ENCODE measurements around the gene USP4.
A peak's percentile ranks its signal among the peaks of the same experiment; 100 is the strongest.
"Not testable (repeated sequence)": the region's sequence is repeated elsewhere in the genome, so short reads cannot be mapped to it uniquely, and the experiment has no call there.

The USP4 gene

DNA sequence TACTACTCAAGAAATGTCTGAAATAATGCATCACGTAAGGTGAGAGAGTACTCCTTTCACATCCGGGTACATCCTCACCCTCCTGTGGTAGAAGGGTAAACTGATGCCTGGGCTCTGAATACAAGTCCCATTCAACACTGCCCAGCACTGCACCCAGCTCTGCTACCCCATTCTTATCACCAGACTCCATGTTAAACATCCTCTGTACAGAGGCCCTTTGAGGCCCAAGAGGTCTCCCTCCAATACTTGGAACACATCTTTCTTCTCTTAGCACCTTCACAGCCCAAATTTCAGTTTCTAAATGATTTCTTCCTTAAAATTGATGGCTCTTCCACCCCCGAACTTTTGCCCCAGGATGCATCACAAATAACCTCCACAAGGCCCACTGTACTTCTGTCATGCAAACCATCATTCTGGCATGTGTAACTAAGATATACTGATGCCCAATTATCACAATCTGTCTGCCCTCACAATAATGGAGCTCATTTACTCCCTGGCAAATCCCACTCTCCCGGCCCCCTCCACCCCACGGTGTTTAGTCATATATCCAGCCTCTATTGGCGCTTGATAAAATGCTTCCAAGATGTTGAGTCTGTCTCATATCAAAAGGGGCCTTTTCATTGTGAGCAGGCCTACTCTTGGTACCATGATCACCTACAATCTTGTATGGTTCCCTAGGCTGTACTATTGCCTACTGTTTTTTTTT lies 30.9 kb upstream of the USP4 start:
- Histone ChIP-seq H3K9ac (ENCODE audit: low read length) (no peak overlapping the region), H3K4me1 (ENCODE audit: control insufficient read depth, insufficient read depth, low read length) (no peaks in the 10 kb centered on the region), H3K9me3 (ENCODE audit: control insufficient read depth, low read length) (no peaks in the 10 kb centered on the region), H3K27me3 (replicated peaks; ENCODE audit: control insufficient read depth, insufficient read depth, low read length) (no peaks in the 10 kb centered on the region), H3K36me3 (ENCODE audit: control insufficient read depth, insufficient read depth, low read length, severe bottlenecking) (peaks cover 87% of the 10 kb centered on the region), H3K4me3 (ENCODE audit: low read length) (no peak overlapping the region)
- no peak for DNase-seq (ENCODE audit: low read depth)

DNA sequence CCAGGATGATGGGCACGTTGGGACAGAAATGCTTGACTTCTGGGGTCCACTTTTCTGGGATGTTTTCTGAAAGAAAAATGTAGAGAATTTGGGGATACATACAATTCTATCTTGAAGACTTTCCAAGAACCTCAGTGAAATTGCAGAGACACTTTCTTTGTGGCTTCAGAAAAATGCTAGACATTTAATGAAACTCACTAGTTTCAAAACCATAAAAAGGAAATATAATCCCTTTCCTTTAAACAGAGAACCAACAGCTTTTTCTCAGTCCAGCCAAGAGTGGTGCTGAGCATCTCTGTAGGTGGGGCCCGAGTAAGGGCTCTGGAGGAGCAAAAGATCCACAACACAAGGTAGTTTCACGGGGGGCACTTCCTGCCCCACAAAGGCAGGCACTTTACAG lies 22.7 kb upstream of the USP4 start:
- no peaks in the 10 kb centered on the region for H3K27me3 ChIP-seq (replicated peaks; ENCODE audit: control insufficient read depth, insufficient read depth, low read length)
- H3K36me3 ChIP-seq (ENCODE audit: control insufficient read depth, insufficient read depth, low read length, severe bottlenecking) = peaks cover 67% of the 10 kb centered on the region
- DNase-seq (ENCODE audit: low read depth) = peak; percentile 69
- no peaks in the 10 kb centered on the region for H3K9me3 ChIP-seq (ENCODE audit: control insufficient read depth, low read length)
- peaks cover 28% of the 10 kb centered on the region for H3K4me1 ChIP-seq (ENCODE audit: control insufficient read depth, insufficient read depth, low read length)
- H3K9ac ChIP-seq (ENCODE audit: low read length) = no peak overlapping the region
- no peak overlapping the region for H3K4me3 ChIP-seq (ENCODE audit: low read length)

DNA sequence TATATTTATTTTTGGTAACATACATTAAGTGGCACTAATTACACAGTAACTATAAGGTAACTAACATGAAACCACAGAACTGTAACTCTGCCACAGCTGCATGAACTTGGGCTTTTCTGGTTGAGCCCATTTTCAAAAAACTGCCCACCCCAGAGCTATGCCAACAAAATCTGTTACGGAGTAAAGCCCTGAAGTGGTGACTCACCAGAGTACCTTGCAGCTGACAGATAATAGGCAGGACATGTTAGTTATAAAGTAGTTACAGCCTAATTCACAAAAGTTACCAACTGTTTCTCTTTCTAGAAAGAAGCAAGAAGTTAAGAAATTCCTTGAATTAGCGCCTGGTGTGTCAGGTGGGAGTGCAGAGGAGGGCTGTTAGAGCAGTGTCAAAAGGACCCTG lies 19.8 kb upstream of the USP4 start:
- peaks cover 43% of the 10 kb centered on the region for H3K4me1 ChIP-seq (ENCODE audit: control insufficient read depth, insufficient read depth, low read length)
- peak overlapping the region; percentile 95 for H3K9ac ChIP-seq (ENCODE audit: low read length)
- H3K4me3 ChIP-seq (ENCODE audit: low read length) = no peak overlapping the region
- H3K9me3 ChIP-seq (ENCODE audit: control insufficient read depth, low read length) = no peaks in the 10 kb centered on the region
- peaks cover 54% of the 10 kb centered on the region for H3K36me3 ChIP-seq (ENCODE audit: control insufficient read depth, insufficient read depth, low read length, severe bottlenecking)
- H3K27me3 ChIP-seq (replicated peaks; ENCODE audit: control insufficient read depth, insufficient read depth, low read length) = no peaks in the 10 kb centered on the region
- DNase-seq (ENCODE audit: low read depth) = no peak

DNA sequence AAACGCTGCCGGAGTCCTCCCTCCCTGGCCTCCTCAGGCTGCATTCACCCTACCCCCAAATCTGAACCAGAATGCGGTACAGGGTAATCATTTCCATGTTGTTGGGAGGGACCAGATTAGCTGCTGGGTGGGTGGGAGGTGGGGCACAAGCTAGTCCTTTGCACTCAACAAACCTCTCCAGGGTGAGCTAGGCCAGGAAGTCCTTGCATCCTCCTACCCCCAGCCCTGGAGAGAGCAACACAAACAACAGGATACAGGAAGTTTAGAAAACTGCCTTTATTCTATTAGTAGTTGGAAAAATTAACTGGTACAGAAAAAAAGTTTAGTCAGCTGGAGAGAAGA lies 19.0 kb upstream of the USP4 start:
- peaks cover 43% of the 10 kb centered on the region for H3K4me1 ChIP-seq (ENCODE audit: control insufficient read depth, insufficient read depth, low read length)
- H3K4me3 ChIP-seq (ENCODE audit: low read length) = peak overlapping the region; percentile 94
- DNase-seq (ENCODE audit: low read depth) = no peak
- peaks cover 51% of the 10 kb centered on the region for H3K36me3 ChIP-seq (ENCODE audit: control insufficient read depth, insufficient read depth, low read length, severe bottlenecking)
- H3K27me3 ChIP-seq (replicated peaks; ENCODE audit: control insufficient read depth, insufficient read depth, low read length) = no peaks in the 10 kb centered on the region
- H3K9me3 ChIP-seq (ENCODE audit: control insufficient read depth, low read length) = no peaks in the 10 kb centered on the region
- H3K9ac ChIP-seq (ENCODE audit: low read length) = peak overlapping the region; percentile 95

DNA sequence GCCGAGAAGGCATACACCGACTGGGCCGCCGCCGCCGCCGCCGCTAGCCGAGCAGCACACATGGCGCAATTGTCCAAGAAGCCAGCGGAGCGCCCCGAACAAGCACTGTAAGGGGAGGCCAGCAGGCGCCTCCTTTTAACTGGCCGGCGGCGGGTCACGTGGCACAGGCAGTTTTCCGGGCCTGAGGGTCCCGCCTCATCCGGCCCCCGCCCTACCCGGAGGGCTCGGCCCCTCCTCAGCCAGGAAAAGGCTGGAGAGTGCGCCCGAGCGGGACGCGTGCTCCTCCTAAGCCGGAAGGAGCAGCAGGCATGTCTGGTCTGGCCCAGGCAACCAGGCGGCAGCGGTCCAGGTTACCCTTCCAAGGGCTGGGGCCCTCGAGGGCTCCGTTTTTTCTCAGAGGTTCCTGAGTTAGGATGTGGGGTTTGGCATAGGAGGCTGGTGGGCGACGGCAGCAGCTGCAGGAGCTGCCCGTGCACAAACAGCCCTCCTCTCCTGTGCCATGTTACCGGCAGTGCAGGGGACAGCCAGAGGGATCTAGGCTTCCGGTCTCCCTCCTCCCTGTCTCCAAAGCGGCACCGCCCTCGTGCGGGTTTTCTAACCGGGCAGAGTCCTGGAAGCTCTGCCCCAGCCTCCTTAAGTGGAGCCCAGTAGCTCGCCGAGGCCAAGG lies 18.5 kb upstream of the USP4 start, which contains the start of gene GPX1:
GPX1 (minus strand) TSS at position 137 of the 667 bp plus-strand sequence; CDS start at position 62, 75 bp downstream.
- peak within 1 kb of the TSS; percentile 94 for H3K4me3 ChIP-seq (ENCODE audit: low read length)
- peaks cover 43% of the 10 kb centered on the region for H3K4me1 ChIP-seq (ENCODE audit: control insufficient read depth, insufficient read depth, low read length)
- H3K9me3 ChIP-seq (ENCODE audit: control insufficient read depth, low read length) = no peaks in the 10 kb centered on the region
- H3K27me3 ChIP-seq (replicated peaks; ENCODE audit: control insufficient read depth, insufficient read depth, low read length) = no peaks in the 10 kb centered on the region
- peak; percentile 96 for DNase-seq (ENCODE audit: low read depth)
- peak within 1 kb of the TSS; percentile 95 for H3K9ac ChIP-seq (ENCODE audit: low read length)
- H3K36me3 ChIP-seq (ENCODE audit: control insufficient read depth, insufficient read depth, low read length, severe bottlenecking) = peaks cover 49% of the 10 kb centered on the region

DNA sequence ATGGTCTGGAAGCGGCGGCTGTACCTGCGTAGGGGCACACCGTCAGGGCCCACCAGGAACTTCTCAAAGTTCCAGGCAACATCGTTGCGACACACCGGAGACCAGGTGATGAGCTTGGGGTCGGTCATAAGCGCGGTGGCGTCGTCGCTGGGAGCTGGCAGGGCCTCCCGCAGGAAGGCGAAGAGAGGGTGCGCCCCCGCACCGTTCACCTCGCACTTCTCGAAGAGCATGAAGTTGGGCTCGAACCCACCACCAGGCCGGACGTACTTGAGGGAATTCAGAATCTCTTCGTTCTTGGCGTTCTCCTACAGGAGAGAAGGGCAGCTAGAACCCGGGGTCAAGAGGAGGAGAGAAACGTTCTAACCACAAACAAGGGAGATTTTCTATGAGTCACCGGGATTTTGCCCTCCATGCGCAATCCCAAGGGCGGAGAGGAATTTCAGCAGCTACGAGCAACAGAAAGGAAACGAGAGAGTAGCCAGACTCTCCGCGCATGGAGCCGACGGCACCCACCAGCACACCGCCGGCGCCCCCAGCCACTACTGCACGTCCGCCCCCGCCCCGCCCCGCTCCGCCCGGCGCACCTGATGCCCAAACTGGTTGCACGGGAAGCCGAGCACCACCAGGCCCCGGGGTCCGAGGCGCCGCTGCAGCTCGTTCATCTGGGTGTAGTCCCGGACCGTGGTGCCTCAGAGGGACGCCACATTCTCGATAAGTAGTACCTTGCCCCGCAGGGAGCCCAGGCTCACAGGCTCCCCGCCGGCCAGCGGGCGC lies 17.8 kb upstream of the USP4 start:
- DNase-seq (ENCODE audit: low read depth) = peak; percentile 93

DNA sequence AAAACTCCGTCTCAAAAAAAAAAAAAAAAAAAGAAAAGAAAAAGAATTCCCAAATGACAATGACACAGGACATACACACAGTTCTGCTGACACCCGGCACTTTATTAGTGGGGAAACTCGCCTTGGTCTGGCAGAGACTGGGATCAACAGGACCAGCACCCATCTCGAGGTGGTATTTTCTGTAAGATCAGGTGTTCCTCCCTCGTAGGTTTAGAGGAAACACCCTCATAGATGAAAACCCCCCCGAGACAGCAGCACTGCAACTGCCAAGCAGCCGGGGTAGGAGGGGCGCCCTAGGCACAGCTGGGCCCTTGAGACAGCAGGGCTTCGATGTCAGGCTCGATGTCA lies 17.2 kb upstream of the USP4 start:
- peak overlapping the region; percentile 94 for H3K4me3 ChIP-seq (ENCODE audit: low read length)
- not testable (repeated sequence) for H3K9me3 ChIP-seq (ENCODE audit: control insufficient read depth, low read length); H3K27me3 ChIP-seq (replicated peaks; ENCODE audit: control insufficient read depth, insufficient read depth, low read length); DNase-seq (ENCODE audit: low read depth)
- H3K9ac ChIP-seq (ENCODE audit: low read length) = peak overlapping the region; percentile 95
- peaks cover 41% of the 10 kb centered on the region for H3K36me3 ChIP-seq (ENCODE audit: control insufficient read depth, insufficient read depth, low read length, severe bottlenecking)
- peaks cover 44% of the 10 kb centered on the region for H3K4me1 ChIP-seq (ENCODE audit: control insufficient read depth, insufficient read depth, low read length)

More for the DNA sequence above, 17.8 kb upstream of the USP4 start:
- H3K36me3 ChIP-seq (ENCODE audit: control insufficient read depth, insufficient read depth, low read length, severe bottlenecking) = peaks cover 47% of the 10 kb centered on the region
- H3K9ac ChIP-seq (ENCODE audit: low read length) = peak overlapping the region; percentile 95
- H3K4me1 ChIP-seq (ENCODE audit: control insufficient read depth, insufficient read depth, low read length) = peaks cover 44% of the 10 kb centered on the region
- not testable (repeated sequence) for H3K27me3 ChIP-seq (replicated peaks; ENCODE audit: control insufficient read depth, insufficient read depth, low read length); H3K9me3 ChIP-seq (ENCODE audit: control insufficient read depth, low read length)
- peak overlapping the region; percentile 94 for H3K4me3 ChIP-seq (ENCODE audit: low read length)

DNA sequence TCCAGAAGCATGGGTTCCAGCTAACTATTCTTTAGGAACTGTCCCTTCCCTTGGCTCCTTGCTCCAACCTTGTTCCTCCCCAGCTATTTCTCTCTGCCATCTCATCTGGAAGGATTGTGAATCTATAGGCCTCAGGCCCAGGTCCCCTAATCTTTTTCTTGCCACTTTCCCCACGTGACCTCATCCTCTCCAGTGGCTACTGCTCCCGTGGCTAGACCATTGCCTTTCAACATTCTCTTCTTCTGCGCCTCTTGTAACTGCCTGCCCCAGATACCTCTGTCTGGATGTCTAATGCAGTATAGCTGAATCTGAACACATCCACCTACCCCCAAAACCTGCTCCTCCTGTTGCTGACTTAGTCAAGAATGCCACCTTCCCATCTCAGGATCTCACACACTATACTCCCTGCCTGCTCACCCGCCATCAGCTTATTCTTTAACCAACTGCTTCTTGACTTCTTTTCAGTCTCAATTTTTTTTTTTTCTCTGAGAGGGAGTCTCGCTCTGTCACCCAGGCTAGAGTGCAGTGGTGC lies 13.1 kb upstream of the USP4 start:
- Histone ChIP-seq H3K4me3 (ENCODE audit: low read length) (no peak overlapping the region), H3K4me1 (ENCODE audit: control insufficient read depth, insufficient read depth, low read length) (peaks cover 43% of the 10 kb centered on the region), H3K9ac (ENCODE audit: low read length) (no peak overlapping the region), H3K36me3 (ENCODE audit: control insufficient read depth, insufficient read depth, low read length, severe bottlenecking) (peaks cover 13% of the 10 kb centered on the region), H3K9me3 (ENCODE audit: control insufficient read depth, low read length) (no peaks in the 10 kb centered on the region), H3K27me3 (replicated peaks; ENCODE audit: control insufficient read depth, insufficient read depth, low read length) (no peaks in the 10 kb centered on the region)
- DNase-seq (ENCODE audit: low read depth) = no peak

DNA sequence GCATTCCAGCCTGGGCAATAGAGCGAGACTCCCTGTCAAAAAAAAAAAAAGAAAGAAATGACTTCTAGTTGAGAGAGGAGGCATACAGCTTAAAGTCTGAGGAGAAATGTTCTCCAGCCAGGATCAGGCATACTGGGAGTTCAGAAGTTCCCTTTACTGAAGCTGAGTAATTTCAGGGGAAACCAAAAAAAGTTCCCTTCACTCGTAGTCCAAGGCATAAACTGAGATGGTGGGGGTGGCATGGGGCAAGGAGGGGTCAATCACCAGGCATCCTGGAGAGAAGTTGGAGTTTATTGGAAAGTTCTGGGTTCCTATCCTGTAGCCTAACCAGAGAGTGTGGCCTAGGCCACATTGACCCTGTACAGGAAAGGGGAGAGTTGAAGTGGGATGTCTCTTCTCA lies 12.4 kb upstream of the USP4 start:
- Histone ChIP-seq H3K4me3 (ENCODE audit: low read length) (no peak overlapping the region), H3K36me3 (ENCODE audit: control insufficient read depth, insufficient read depth, low read length, severe bottlenecking) (peaks cover 13% of the 10 kb centered on the region), H3K9me3 (ENCODE audit: control insufficient read depth, low read length) (no peaks in the 10 kb centered on the region), H3K9ac (ENCODE audit: low read length) (peak overlapping the region; percentile 78), H3K4me1 (ENCODE audit: control insufficient read depth, insufficient read depth, low read length) (peaks cover 41% of the 10 kb centered on the region), H3K27me3 (replicated peaks; ENCODE audit: control insufficient read depth, insufficient read depth, low read length) (no peaks in the 10 kb centered on the region)
- no peak for DNase-seq (ENCODE audit: low read depth)

DNA sequence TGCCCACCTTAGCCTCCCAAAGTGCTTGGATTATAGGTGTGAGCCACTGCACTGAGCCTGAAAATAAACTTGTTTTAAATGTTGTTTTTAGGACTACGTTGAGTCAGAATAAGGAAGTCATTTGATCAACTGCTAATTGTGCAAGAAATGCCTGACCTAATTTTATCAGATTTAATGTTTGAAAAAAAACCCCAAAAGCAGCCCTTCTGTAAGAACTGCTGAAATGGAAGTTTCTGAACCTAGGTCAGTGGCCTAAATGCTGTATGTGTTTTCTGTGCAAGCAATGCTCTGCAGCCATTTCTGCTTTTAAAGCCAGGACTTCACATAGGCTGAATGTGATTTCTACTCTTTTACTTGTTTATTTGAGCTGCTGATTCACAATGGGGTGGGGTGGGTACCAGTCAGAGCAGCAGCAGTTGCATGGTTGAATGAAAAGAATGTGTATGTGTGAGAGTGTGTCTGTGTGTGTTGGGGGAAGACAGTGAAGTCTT lies 11.7 kb upstream of the USP4 start:
- H3K4me1 ChIP-seq (ENCODE audit: control insufficient read depth, insufficient read depth, low read length) = peaks cover 45% of the 10 kb centered on the region
- peaks cover 12% of the 10 kb centered on the region for H3K36me3 ChIP-seq (ENCODE audit: control insufficient read depth, insufficient read depth, low read length, severe bottlenecking)
- H3K4me3 ChIP-seq (ENCODE audit: low read length) = peak overlapping the region; percentile 46
- H3K9ac ChIP-seq (ENCODE audit: low read length) = peak overlapping the region; percentile 78
- no peaks in the 10 kb centered on the region for H3K27me3 ChIP-seq (replicated peaks; ENCODE audit: control insufficient read depth, insufficient read depth, low read length)
- peak; percentile 85 for DNase-seq (ENCODE audit: low read depth)
- H3K9me3 ChIP-seq (ENCODE audit: control insufficient read depth, low read length) = no peaks in the 10 kb centered on the region

Data from adipocyte (in vitro differentiated cells).